SK-N-SH (cell line): ENCODE measurements around the gene HRH3. TPM values are rescaled to one million over a fixed set of nuclear protein-coding genes. Genes with fewer than 3 reads are reported as not detected.

Experiments
- CTCF ChIA-PET: fragments of 300-600, 350-600 bp; formaldehyde crosslinking; extraction: SDS; loops from one replicate; lab custom pipeline; 2021; lab: Yijun Ruan, JAX
- POLR2A ChIA-PET: fragments of 350-600 bp; sonication (Branson Sonifier 250); formaldehyde crosslinking; extraction: SDS; loops from one replicate; lab custom pipeline; 2020; ENCODE audit warnings: antibody characterized with exemption, inconsistent platforms; lab: Yijun Ruan, JAX
- DNase-seq: peaks from one replicate; pipeline ENCODE4 v3.0.0; 2012
- H2AFZ ChIP-seq: fragments of 200-600 bp; sonication (generic); 2 replicates; pipeline ENCODE4 v1.8.1; 2016; ENCODE audit warnings: antibody characterized with exemption, mild to moderate bottlenecking, low read depth
- H3F3A ChIP-seq: fragments of 200-600 bp; sonication (generic); replicated peaks from 2 replicates; pipeline ENCODE3; 2016; ENCODE audit warnings: antibody characterized with exemption, mild to moderate bottlenecking; ENCODE audit not compliant: insufficient read depth
- H3K27ac ChIP-seq, 2 experiments: fragments of 200-500 bp in 1 of 2; fragments of 200-600 bp in 1 of 2; sonication (Bioruptor generic) in 1 of 2; sonication (generic), shearing (Covaris generic) in 1 of 2; 2 replicates each; pipeline versions ENCODE4 v1.5.1 to v1.6.1; 2014 to 2016; ENCODE audit warnings: low read depth in 2 of 2, inconsistent platforms in 1 of 2, low read length in 1 of 2, mild to moderate bottlenecking in 1 of 2, mixed read lengths in 1 of 2
- H3K27me3 ChIP-seq: fragments of 200-600 bp; sonication (generic), shearing (Covaris generic); 2 replicates; pipeline ENCODE4 v1.6.1; 2016; ENCODE audit warnings: mixed run types; ENCODE audit not compliant: insufficient read depth
- H3K36me3 ChIP-seq, 2 experiments: fragments of 200-500 bp in 1 of 2; fragments of 200-600 bp in 1 of 2; sonication (Bioruptor generic) in 1 of 2; sonication (generic) in 1 of 2; replicated peaks in 1 of 2; 2 replicates each; pipeline versions ENCODE3 to v1.5.1; 2014 to 2016; ENCODE audit warnings: low read length in 1 of 2, mild to moderate bottlenecking in 1 of 2; ENCODE audit not compliant: insufficient read depth in 2 of 2, control insufficient read depth in 1 of 2
- H3K4me1 ChIP-seq, 2 experiments: fragments of 200-500 bp in 1 of 2; fragments of 200-600 bp in 1 of 2; sonication (Bioruptor generic) in 1 of 2; sonication (generic), shearing (Covaris generic) in 1 of 2; 2 replicates each; pipeline versions ENCODE4 v1.5.1 to v1.6.1; 2014 to 2016; ENCODE audit warnings: low read depth in 1 of 2, low read length in 1 of 2, mixed run types in 1 of 2; ENCODE audit not compliant: insufficient read depth in 2 of 2, control insufficient read depth in 1 of 2
- H3K4me2 ChIP-seq: fragments of 200-600 bp; sonication (generic), shearing (Covaris generic); 2 replicates; pipeline ENCODE4 v1.6.1; 2017; ENCODE audit warnings: mixed run types
- H3K4me3 ChIP-seq, 2 experiments: fragments of 200-500 bp in 1 of 2; fragments of 200-600 bp in 1 of 2; sonication (Bioruptor generic) in 1 of 2; sonication (generic), shearing (Covaris generic) in 1 of 2; 2 replicates each; pipeline versions ENCODE4 v1.5.1 to v1.8.1; 2014 to 2016; ENCODE audit warnings: low read depth in 2 of 2, inconsistent platforms in 1 of 2, low read length in 1 of 2, mild to moderate bottlenecking in 1 of 2, mixed read lengths in 1 of 2, moderate library complexity in 1 of 2
- H3K79me2 ChIP-seq: fragments of 200-600 bp; sonication (generic); 2 replicates; pipeline ENCODE4 v1.8.1; 2017; ENCODE audit warnings: mild to moderate bottlenecking; ENCODE audit not compliant: insufficient read depth
- H3K9ac ChIP-seq: fragments of 200-600 bp; sonication (generic); 2 replicates; pipeline ENCODE4 v1.6.1; 2017; ENCODE audit warnings: mixed run types
- H3K9me2 ChIP-seq: fragments of 200-600 bp; sonication (generic); 2 replicates; pipeline ENCODE4 v1.6.1; 2017; ENCODE audit warnings: mixed run types
- H3K9me3 ChIP-seq: fragments of 200-600 bp; sonication (generic); 2 replicates; pipeline ENCODE4 v1.6.1; 2017; ENCODE audit warnings: mixed run types, mild to moderate bottlenecking, moderate library complexity
- H4K20me1 ChIP-seq: fragments of 200-600 bp; sonication (generic); 2 replicates; pipeline ENCODE4 v1.6.1; 2017; ENCODE audit warnings: mild to moderate bottlenecking, mixed run types; ENCODE audit not compliant: insufficient read depth
- CHD2 ChIP-seq: fragments of 150-350 bp; IDR thresholded peaks from 2 replicates; pipeline ENCODE4 v1.6.1; 2018; ENCODE audit warnings: low read length; ENCODE audit not compliant: partially characterized antibody
- ELF1 ChIP-seq: IDR thresholded peaks from 2 replicates; pipeline ENCODE4 v1.4.0; 2012
- EP300 ChIP-seq, 2 experiments: IDR thresholded peaks; 2 replicates each; pipeline versions ENCODE4 v1.4.0 to v1.6.1; 2012; ENCODE audit warnings: borderline replicate concordance in 1 of 2, low read depth in 1 of 2, low read length in 1 of 2
- FOXJ3 ChIP-seq: sonication (generic); formaldehyde crosslinking; IDR thresholded peaks from 2 replicates; pipeline ENCODE4 v1.5.1; 2020; ENCODE audit warnings: mild to moderate bottlenecking, missing genetic modification reagents
- GABPA ChIP-seq: IDR thresholded peaks from 2 replicates; pipeline ENCODE4 v1.4.0; 2012; ENCODE audit warnings: low read depth, mild to moderate bottlenecking
- IRF3 ChIP-seq: fragments of 150-350 bp; IDR thresholded peaks from 2 replicates; pipeline ENCODE4 v1.6.1; 2016; ENCODE audit warnings: mild to moderate bottlenecking, low read depth, low read length
- MAX ChIP-seq: IDR thresholded peaks from 2 replicates; pipeline ENCODE4 v1.4.0; 2012; ENCODE audit warnings: low read depth
- MXI1 ChIP-seq: IDR thresholded peaks from 2 replicates; pipeline ENCODE4 v1.6.1; 2012; ENCODE audit warnings: mild to moderate bottlenecking, low read depth, low read length, improper control_type of control experiment
- NRF1 ChIP-seq: IDR thresholded peaks from 2 replicates; pipeline ENCODE4 v1.6.1; 2012; ENCODE audit warnings: low read depth, mild to moderate bottlenecking, low read length
- POLR2AphosphoS5 ChIP-seq: IDR thresholded peaks from 2 replicates; pipeline ENCODE4 v1.6.1; 2012; ENCODE audit warnings: low read depth, low read length
- RAD21 ChIP-seq: IDR thresholded peaks from 2 replicates; pipeline ENCODE4 v1.6.1; 2012; ENCODE audit warnings: mild to moderate bottlenecking, low read length
- RCOR1 ChIP-seq: fragments of 150-350 bp; IDR thresholded peaks from 2 replicates; pipeline ENCODE4 v1.6.1; 2017; ENCODE audit warnings: antibody characterized with exemption, low read length
- REST ChIP-seq: IDR thresholded peaks from 2 replicates; pipeline ENCODE4 v1.6.1; 2012; ENCODE audit warnings: mild to moderate bottlenecking, low read depth, low read length, moderate library complexity
- SIN3A ChIP-seq: IDR thresholded peaks from 2 replicates; pipeline ENCODE4 v1.6.1; 2012; ENCODE audit warnings: low read depth, mild to moderate bottlenecking, low read length, moderate library complexity, borderline replicate concordance
- TAF1 ChIP-seq: IDR thresholded peaks from 2 replicates; pipeline ENCODE4 v1.6.1; 2012; ENCODE audit warnings: low read depth, mild to moderate bottlenecking, low read length, moderate library complexity, borderline replicate concordance
- WGBS: methylation state at CpG from one replicate; pipeline ENCODE4 v1.1.6; 2017; ENCODE audit warnings: low lambda C conversion rate; 5-methylcytosine and 5-hydroxymethylcytosine counted together
- polyA plus RNA-seq, 3 experiments: library from polyadenylated mRNA; depleted of rRNA; stranded (reverse); fragments of >200 nt; gene quantifications; 2 replicates each; pipeline ENCODE4 v1.2.3, GENCODE V29; 2012

The HRH3 gene
- polyA plus RNA-seq, 1 of the 3 experiments (the other 2 are of a cell fraction), result 0.02 TPM

GRCh38 chr20:62182469-62183425 lies 37.3 kb downstream of the HRH3 start, which contains the start of gene MTG2:
Gene MTG2, plus strand, starts transcription at chr20:62183028. Its CDS starts 10,393 bp downstream, at chr20:62193421.
- H3K9me2 ChIP-seq, result no peaks in the 10 kb centered on the region
- peaks cover 52% of the 10 kb centered on the region for H3K79me2 ChIP-seq
- H3K4me2 ChIP-seq, result peak within 1 kb of the TSS; percentile 89
- 2% methylated on average over 20 of the region's 96 CpGs for WGBS
- peak within 1 kb of the TSS; percentile 78 to 94 for H3K27ac ChIP-seq
- H3K9ac ChIP-seq, result peak within 1 kb of the TSS; percentile 97
- H3K4me3 ChIP-seq, result peak within 1 kb of the TSS; percentile 92 to 98
- TF ChIP-seq POLR2AphosphoS5 (peak; percentile 98), NRF1 (peak; percentile 74), RCOR1 (no peak), MAX (peak; percentile 87), CHD2 (peak; percentile 68), SIN3A (peak; percentile 79; the same call in 1 of the 2 replicates), MXI1 (peak; percentile 96), GABPA (peak; percentile 94), ELF1 (peak; percentile 92), IRF3 (no peak), RAD21 (no peak), EP300 (IDR thresholded peaks at IDR 0.05; ENCODE audit: borderline replicate concordance in 1 of 2, low read depth in 1 of 2, low read length in 1 of 2) (peak in 1 of 2 experiments; percentile 10; a peak in 1 of 4 replicates), TAF1 (peak; percentile 91), REST (peak; percentile 68), FOXJ3 (CRISPR knock-in tag) (peak; percentile 55; the same call in 1 of the 2 replicates)
- no peaks in the 10 kb centered on the region for H3K27me3 ChIP-seq
- H3K9me3 ChIP-seq, result no peaks in the 10 kb centered on the region
- peaks cover 6 to 11% of the 10 kb centered on the region in 2 experiments; a peak in 1 of 4 replicates for H3K4me1 ChIP-seq
- CTCF ChIA-PET, result no interaction called here
- H3K36me3 ChIP-seq, result peaks cover 7 to 15% of the 10 kb centered on the region in 2 experiments
- H3F3A ChIP-seq, result peaks cover 29% of the 10 kb centered on the region
- H2AFZ ChIP-seq, result peak within 1 kb of the TSS; percentile 76
- POLR2A ChIA-PET, result no interaction called here
- peak; percentile 99 for DNase-seq
- peaks cover 5% of the 10 kb centered on the region; the same call in 1 of the 2 replicates for H4K20me1 ChIP-seq
